ENCODE results near the gene GATD1. TPM values are rescaled to one million over a fixed set of nuclear protein-coding genes. Genes with fewer than 3 reads are reported as not detected.
A peak's percentile ranks its signal among the peaks of the same experiment; 100 is the strongest.

GATD1 gene
- total and polyA plus RNA-seq, 9 of the 15 experiments (the other 6 are each of a cell fraction or from before 2014, with no cell fraction given) = 2.8 to 144 (median 36.9) TPM

GRCh38 chr11:765025-765801 is 12.1 kb downstream of the GATD1 start (continued):
- TF ChIP-seq ZMIZ1 (IDR thresholded peaks at IDR 0.05; ENCODE audit: low read depth in 2 of 2, low read length in 2 of 2) (peak in 1 of 2 experiments; percentile 37; a peak in 2 of 4 replicates), ESRRB (CRISPR knock-in tag; IDR thresholded peaks at IDR 0.05; ENCODE audit: borderline replicate concordance) (0 out of 2 replicates have a peak, but pooled peaks have one; percentile 52), CHD7 (IDR thresholded peaks at IDR 0.05; ENCODE audit: low read depth, low read length) (no peak)

All from K562 (cell line).